Measurements from ENCODE around the gene ACOT11.
A peak's percentile ranks its signal among the peaks of the same experiment; 100 is the strongest.
"Not testable (repeated sequence)": the region's sequence is repeated elsewhere in the genome, so short reads cannot be mapped to it uniquely, and the experiment has no call there.

The ACOT11 gene

DNA sequence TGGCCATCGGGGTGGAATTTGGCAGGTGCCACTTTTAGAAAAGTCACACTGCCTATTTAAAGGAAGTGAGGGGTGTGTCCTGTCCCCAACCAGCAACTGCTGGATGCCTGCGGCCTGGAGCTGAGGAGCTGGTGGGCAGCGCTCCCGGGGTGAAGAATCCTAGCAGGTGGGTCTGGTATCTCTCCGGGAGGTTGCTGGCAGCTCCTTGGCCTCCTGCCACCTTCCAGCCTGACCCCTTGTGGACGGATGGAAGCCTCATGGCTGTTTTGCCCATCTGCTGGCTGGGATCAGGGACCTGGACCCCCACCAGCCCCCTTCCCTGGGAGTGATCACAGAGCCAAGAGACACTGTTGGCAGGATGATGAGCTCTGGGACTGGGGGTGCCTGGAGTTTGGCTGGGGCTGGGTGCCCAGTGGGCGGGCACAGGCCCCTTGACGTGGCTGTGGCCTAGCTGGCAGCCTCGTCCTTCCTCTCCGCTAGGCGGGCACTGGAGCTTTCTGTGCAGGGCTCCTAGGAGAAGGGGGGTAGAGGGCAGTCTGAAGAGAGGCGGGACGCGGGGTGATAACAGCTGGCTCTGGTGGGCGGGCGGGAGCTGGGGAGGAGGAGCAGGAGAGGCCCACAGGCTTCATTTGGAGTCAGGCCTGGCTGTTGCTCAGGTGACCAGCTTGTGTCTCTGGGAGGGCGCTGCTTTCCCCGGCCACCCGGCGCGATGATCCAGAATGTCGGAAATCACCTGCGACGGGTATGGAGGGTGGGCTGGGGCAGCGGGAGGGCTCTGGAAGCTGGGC, at the start of gene ACOT11:
TSS of gene ACOT11 (plus strand) at position 628 of the 788 bp plus-strand sequence. CDS start at position 710, 82 bp downstream.
- DNase-seq, result peak; percentile 93

- no peak for DNase-seq
Measured at GRCh38 chr1:54498383-54499096, 49.5 kb upstream of the ACOT11 start.

GRCh38 chr1:54499097-54499359, 49.0 kb upstream of the ACOT11 start:
- DNase-seq, result no peak

GRCh38 chr1:54499360-54500106, 48.5 kb upstream of the ACOT11 start:
- DNase-seq, result peak; percentile 56

GRCh38 chr1:54500107-54500431, 48.0 kb upstream of the ACOT11 start:
- no peak for DNase-seq

DNA sequence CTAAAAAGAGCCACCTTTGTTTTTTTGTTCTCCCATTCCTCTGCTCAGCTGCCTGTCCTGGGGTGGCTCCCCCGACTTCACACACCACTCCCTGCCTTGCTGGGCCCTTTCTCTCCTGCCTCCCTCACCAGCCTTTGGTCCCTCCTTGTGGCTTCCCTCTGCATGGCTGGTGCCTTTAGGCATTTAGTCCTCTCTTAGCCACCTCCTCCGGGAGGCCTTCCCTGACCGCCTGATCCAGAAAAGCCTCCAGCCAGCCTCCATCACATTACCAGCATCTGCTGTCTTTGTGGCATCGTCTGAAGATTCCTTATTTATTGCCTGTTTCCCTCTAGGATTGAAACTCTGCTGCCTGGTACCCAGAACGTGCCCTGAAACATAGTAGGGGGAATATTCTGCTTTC, 46.2 kb upstream of the ACOT11 start:
- DNase-seq, result no peak

GRCh38 chr1:54502342-54502741, 45.7 kb upstream of the ACOT11 start:
- DNase-seq, result no peak

DNA sequence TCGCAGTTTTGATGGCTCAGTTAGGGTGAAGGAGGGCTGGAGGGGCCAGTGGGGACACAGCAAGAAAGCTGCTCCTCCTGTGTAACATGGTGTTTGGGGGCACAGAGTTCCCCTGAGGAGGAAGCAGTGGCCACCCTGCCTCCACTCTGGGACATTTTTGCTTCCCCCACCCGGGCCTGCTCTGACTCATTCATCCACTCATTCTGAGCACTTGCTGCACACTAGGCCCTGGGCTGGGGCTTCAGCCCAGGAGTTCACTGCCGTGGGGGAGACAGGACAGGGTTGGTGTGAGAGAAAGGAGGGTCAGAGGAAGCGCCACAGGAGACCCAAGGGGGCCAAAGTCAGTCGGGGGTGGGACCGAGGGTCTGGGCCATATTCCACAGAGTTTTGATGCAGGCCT, 41.4 kb upstream of the ACOT11 start:
- no peak for DNase-seq

DNA sequence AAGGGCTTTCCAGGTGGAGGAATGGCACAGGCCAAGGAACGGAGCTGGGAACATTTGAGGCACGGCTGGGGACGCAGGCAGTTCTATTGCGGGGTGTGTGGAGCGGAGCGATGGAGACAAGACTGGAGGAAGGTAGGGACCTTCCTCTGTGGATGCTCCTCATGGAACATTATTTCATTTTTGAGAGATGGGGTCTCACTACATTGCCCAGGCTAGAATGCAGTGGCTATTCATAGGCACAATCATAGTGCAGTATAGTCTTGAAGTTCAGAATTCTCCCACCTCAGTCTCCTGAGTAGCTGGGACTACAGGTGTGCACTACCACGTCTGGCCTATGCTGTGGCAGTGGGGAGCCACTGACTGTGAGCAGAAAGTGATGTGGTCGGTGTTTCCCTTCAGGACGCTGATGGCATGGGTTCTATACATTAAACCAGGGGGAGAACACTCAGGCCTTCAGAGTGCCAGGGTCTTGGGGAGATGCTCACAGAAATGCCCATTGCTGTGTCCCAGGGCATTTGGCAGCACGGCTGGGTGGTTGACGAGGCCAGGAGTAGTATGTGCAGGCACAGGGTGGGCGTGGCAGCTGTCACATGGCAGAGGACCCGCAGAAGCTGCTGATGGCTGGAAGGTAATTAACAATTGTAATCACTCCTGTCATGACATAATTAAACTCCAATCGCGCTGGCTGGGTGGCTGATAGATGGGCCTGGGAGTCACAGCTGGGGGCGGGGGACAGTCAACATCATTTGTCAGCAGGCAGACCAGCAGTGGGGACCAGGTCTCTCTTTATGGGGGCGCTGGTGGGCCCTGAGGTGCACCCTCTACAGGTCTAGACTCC, 40.8 kb upstream of the ACOT11 start:
- DNase-seq, result no peak

DNA sequence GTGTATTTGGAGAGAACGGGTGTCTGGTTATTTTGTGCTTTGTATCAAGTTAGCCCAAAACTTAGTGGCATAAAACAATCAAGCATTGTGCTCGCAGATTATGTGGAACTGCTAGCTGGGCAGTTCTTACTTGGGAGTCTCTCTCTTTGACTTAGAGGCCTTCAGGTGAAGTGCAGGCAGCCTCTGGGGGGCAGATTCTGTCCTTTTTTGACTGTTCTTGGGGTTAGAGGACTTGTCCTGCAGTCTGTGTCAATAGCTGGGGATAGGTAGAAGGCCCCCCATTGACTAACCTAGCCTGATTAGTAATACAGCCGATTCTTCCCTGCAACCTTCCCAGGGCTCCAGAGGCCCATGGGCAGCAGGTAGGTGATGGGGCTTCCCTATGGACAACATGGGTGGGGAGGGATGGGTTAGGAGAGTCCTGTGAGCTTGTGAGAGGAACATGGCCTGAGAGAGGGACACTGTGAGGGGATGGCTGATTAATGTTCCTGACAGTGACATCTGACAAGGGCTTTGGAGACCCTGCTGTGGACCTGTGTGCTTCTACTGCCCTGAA, 37.2 kb upstream of the ACOT11 start:
- DNase-seq, result no peak

DNA sequence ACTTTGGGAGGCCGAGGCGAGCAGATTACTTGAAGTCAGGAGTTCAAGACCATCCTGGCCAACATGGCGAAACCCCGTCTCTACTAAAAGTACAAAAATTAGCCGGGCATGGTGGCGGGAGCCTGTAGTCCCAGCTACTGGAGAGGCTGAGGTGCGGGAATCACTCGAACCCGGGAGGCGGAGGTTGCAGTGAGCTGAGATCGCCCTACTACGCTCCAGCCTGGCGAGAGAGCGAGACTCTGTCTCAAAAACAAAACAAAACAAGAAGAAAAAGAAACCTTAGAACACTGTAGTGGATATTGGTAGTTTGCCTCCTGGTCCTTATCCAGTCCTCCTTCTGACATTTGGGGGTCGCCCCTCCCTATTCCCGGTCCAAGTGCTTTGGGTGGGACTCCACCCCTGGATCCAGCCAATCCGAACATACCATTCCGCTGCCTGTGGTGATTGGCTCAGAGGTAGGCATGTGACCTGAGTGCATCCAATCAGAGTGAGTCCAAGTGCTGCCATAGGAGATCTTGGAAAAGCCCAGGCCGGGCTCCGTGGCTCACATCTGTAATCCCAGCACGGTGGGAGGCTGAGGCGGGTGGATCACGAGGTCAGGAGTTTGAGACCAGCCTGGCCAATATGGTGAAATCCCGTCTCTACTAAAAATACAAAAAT, 34.0 kb upstream of the ACOT11 start:
- DNase-seq, result not testable (repeated sequence)

DNA sequence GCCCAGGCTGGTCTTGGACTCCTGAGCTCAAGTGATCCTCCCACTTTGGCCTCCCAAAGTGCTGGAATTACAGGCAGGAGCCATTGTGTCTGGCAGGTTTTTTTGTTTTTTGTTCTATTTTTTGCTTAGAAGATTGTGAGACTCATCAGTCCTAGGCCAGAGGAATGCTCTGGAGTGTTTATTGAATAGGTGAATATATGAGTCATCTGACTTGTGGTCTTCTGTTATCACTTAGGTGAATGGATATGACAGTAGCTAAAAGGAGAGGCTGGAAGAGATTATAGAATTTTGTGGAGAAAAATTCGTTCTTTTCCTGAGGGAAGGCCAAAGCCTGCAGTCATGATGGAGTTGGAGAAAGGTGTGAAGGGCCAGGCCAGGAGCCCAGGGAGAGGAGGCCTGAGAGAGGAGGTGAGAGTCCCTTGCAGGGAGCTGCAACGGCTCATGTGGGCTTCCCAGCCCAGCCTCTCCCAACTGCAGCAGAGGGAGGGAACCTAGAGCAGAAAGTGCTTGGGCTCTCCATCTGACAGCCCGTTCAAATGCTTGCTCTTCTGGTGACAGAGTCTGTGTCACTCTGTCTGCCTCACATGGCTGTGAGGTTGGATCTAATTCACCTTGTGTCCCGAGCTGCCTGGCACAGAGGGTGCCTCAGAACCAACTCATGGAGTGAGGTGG, 31.6 kb upstream of the ACOT11 start:
- no peak for DNase-seq

- DNase-seq, result no peak
Measured at GRCh38 chr1:54517496-54517895, 30.5 kb upstream of the ACOT11 start.

- DNase-seq, result no peak
Measured at GRCh38 chr1:54518489-54518888, 29.5 kb upstream of the ACOT11 start.

DNA sequence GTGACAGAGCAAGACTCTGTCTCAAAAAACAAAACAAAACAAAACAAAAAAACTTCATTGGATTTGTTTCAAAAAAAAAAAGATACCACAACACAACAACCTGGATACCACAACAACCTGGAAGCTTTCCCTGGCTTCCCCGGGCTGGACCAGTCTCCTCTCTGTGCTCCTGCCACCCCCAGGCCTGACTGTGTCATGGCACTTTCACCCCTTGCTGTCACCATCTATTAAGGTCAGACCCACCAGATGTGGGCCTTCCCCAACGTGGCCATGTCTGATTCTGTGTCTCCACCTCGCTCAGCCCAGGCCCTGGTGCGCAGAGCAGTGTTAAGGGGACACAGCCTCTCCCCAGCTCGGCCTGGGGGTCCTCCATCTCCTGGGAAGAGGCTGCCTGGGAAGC, 28.3 kb upstream of the ACOT11 start:
- DNase-seq, result no peak

GRCh38 chr1:54520631-54521321, 27.3 kb upstream of the ACOT11 start:
- no peak for DNase-seq

- not testable (repeated sequence) for DNase-seq
Measured at GRCh38 chr1:54526565-54526964, 21.5 kb upstream of the ACOT11 start.

DNA sequence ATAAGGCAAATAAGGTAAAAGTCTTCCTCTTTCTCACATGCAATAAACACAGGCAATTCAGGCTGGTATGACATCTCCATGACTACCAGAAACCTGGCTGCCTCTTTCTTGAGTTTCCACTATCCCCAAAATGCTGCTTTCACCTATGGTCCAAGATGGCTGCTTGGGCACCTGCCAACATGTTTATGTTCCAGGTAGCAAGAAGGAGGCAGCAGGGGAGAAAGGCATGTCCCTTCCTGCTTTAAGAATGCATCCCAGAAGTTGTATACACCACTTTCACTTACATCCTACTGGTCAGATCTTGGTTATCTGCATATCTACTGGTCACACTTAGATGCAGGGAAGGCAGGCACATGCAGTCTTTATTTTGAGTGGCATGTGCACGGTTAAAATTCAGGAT, 19.4 kb upstream of the ACOT11 start:
- no peak for DNase-seq

GRCh38 chr1:54532033-54532432, 16.0 kb upstream of the ACOT11 start:
- DNase-seq, result no peak

DNA sequence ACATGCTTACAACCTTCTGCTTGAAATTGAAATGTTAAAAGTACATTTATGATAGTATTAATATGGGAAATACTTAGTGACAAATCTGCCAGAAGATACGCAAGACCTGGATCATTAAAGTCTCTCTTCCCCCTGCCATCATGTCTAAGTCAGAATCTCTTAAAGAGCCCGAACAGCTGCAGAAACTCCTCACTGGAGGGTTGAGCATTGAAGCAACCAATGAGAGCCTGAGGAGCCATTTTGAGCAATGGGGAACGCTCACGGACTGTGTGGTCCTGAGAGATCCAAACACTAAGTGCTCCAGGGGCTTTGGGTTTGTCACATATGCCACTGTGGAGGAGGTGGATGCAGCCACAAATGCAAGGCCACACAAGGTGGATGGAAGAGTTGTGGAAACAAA, 11.4 kb upstream of the ACOT11 start:
- not testable (repeated sequence) for DNase-seq

GRCh38 chr1:54537611-54538010, 10.4 kb upstream of the ACOT11 start:
- DNase-seq, result no peak

Measured in right hindlimb (tissue), 1 donor.